22Rv1 (cell line): Measurements from ENCODE around the gene KCNIP1.

Experiments
- ZFX ChIP-seq: fragments of 450-650 bp; IDR thresholded peaks from 2 replicates; pipeline ENCODE4 v1.6.1; 2017; ENCODE audit warnings: antibody characterized with exemption, borderline replicate concordance
- TF ChIP-seq, protein P1 (sequence below): fragments of 450-650 bp; IDR thresholded peaks from 2 replicates; pipeline ENCODE4 v1.5.1; 2017; ENCODE audit warnings: mild to moderate bottlenecking

- TF ChIP-seq, protein P1, sequence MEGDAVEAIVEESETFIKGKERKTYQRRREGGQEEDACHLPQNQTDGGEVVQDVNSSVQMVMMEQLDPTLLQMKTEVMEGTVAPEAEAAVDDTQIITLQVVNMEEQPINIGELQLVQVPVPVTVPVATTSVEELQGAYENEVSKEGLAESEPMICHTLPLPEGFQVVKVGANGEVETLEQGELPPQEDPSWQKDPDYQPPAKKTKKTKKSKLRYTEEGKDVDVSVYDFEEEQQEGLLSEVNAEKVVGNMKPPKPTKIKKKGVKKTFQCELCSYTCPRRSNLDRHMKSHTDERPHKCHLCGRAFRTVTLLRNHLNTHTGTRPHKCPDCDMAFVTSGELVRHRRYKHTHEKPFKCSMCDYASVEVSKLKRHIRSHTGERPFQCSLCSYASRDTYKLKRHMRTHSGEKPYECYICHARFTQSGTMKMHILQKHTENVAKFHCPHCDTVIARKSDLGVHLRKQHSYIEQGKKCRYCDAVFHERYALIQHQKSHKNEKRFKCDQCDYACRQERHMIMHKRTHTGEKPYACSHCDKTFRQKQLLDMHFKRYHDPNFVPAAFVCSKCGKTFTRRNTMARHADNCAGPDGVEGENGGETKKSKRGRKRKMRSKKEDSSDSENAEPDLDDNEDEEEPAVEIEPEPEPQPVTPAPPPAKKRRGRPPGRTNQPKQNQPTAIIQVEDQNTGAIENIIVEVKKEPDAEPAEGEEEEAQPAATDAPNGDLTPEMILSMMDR: no peak
- no peak for TF ChIP-seq ZFX
Measured at GRCh38 chr5:170630711-170631141, 126.9 kb downstream of the KCNIP1 start.
